ENCODE results near the gene TLCD5.

DNA sequence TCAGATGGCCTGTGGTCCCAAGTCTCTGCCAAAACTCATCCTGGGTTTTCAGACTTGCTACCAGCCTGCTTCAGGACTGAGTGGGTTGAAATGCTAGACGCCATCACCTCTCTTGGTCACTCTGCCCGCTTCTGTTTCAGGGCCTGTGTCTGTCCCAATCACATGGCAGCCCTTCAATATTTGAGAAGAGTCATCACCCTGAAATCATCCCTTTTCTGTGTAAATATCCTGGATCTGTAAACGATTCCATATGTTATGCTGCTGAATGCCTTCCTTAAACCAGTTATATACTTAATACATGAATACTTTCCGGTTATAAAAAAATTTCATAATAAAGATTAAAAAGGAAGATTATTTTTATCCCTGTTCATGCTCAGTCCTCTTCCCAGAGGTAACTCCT is 39.8 kb upstream of the TLCD5 start:
- no peak for TF ChIP-seq EZH2phosphoT487 (IDR thresholded peaks at IDR 0.05; ENCODE audit: insufficient read depth, low read depth)
- TF ChIP-seq EZH2 (IDR thresholded peaks at IDR 0.05; ENCODE audit: insufficient read depth, poor library complexity, severe bottlenecking) = no peak
